GM12878 (cell line): ENCODE data around the gene AFMID. TPM values are rescaled to one million over a fixed set of nuclear protein-coding genes. Genes with fewer than 3 reads are reported as not detected.
A peak's percentile ranks its signal among the peaks of the same experiment; 100 is the strongest.

Experiments used
- ASH2L ChIP-seq: fragments of 300-600, 200-600 bp; sonication (generic); IDR thresholded peaks from 2 replicates; pipeline ENCODE4 v1.6.1; 2017; ENCODE audit warnings: low read depth, mild to moderate bottlenecking, borderline replicate concordance
- BACH1 ChIP-seq: fragments of 450-650 bp; IDR thresholded peaks from 2 replicates; pipeline ENCODE4 v1.6.1; 2017; ENCODE audit warnings: mild to moderate bottlenecking, borderline replicate concordance
- BHLHE40 ChIP-seq, 2 experiments: fragments of 450-650 bp in 1 of 2; IDR thresholded peaks; 2 replicates each; pipeline ENCODE4 v1.6.1; 2011 to 2017; ENCODE audit warnings: low read depth in 2 of 2, borderline replicate concordance in 1 of 2, improper control_type of control experiment in 1 of 2, low read length in 1 of 2, mild to moderate bottlenecking in 1 of 2
- CHD2 ChIP-seq: IDR thresholded peaks from 2 replicates; pipeline ENCODE4 v1.6.1; 2011; ENCODE audit warnings: low read depth, low read length, improper control_type of control experiment, borderline replicate concordance
- DPF2 ChIP-seq: fragments of 450-650 bp; IDR thresholded peaks from 2 replicates; pipeline ENCODE4 v1.6.1; 2017; ENCODE audit warnings: mild to moderate bottlenecking
- IKZF1 ChIP-seq: fragments of 450-650 bp; conservative IDR thresholded peaks from 2 replicates; pipeline ENCODE4 v1.6.1; 2017; ENCODE audit warnings: antibody characterized with exemption, mild to moderate bottlenecking
- IRF4 ChIP-seq: IDR thresholded peaks from 2 replicates; pipeline ENCODE4 v1.6.1; 2011; ENCODE audit warnings: low read depth, low read length
- NFYA ChIP-seq: IDR thresholded peaks from 2 replicates; pipeline ENCODE4 v1.6.1; 2011; ENCODE audit warnings: low read depth, mild to moderate bottlenecking, low read length, improper control_type of control experiment, borderline replicate concordance
- NR2F1 ChIP-seq: fragments of 450-650 bp; conservative IDR thresholded peaks from 2 replicates; pipeline ENCODE4 v1.6.1; 2017; ENCODE audit warnings: mild to moderate bottlenecking
- SMARCA5 ChIP-seq: fragments of 450-650 bp; IDR thresholded peaks from 2 replicates; pipeline ENCODE4 v1.6.1; 2017; ENCODE audit warnings: mild to moderate bottlenecking
- SP1 ChIP-seq: IDR thresholded peaks from one replicate; pipeline ENCODE4 v1.6.1; 2011; ENCODE audit warnings: low read depth, low read length
- STAT3 ChIP-seq: IDR thresholded peaks from 2 replicates; pipeline ENCODE4 v1.6.1; 2011; ENCODE audit warnings: low read depth, low read length, improper control_type of control experiment
- SUZ12 ChIP-seq: fragments of 200-600 bp; sonication (generic); IDR thresholded peaks from one replicate; pipeline ENCODE4 v1.6.1; 2018; ENCODE audit warnings: antibody characterized with exemption, mild to moderate bottlenecking; ENCODE audit not compliant: unreplicated experiment
- TBL1XR1 ChIP-seq: IDR thresholded peaks from 2 replicates; pipeline ENCODE4 v1.6.1; 2012; ENCODE audit warnings: low read depth, low read length, improper control_type of control experiment
- YY1 ChIP-seq: IDR thresholded peaks from 2 replicates; pipeline ENCODE4 v1.6.1; 2011; ENCODE audit warnings: low read depth, mild to moderate bottlenecking, low read length
- ZNF217 ChIP-seq: fragments of 450-650 bp; IDR thresholded peaks from 2 replicates; pipeline ENCODE4 v1.6.1; 2017; ENCODE audit warnings: antibody characterized with exemption, mild to moderate bottlenecking
- polyA plus RNA-seq, 11 experiments: library from polyadenylated mRNA; depleted of rRNA in 4 of 11; unstranded in 6 of 11; stranded (reverse) in 5 of 11; fragments of >200 nt; fragmentation: Nextera tagmentation in 4 of 11; fragmentation: Illumina TruSeq in 1 of 11; extraction: Ambion mirVana in 4 of 11; extraction: Trizol in 1 of 11; gene quantifications; 1 replicate in 1 of 11; 2 replicates in 10 of 11; pipeline versions ENCODE4 v1.2.1 to v1.2.3, GENCODE V29; 2011 to 2016; ENCODE audit warnings: inconsistent platforms in 2 of 11, missing spikeins in 2 of 11, low read depth in 1 of 11
- total RNA-seq, 4 experiments: library from RNA; depleted of rRNA in 3 of 4; stranded (reverse); fragments of >200 nt in 3 of 4; fragmentation: Illumina TruSeq in 1 of 4; extraction: Trizol in 1 of 4; gene quantifications; 2 replicates each; pipeline versions ENCODE4 v1.2.1 to v1.2.3, GENCODE V29; 2013 to 2021
- TF ChIP-seq, protein P1 (sequence below): fragments of 450-650 bp; IDR thresholded peaks from 2 replicates; pipeline ENCODE4 v1.6.1; 2018; ENCODE audit warnings: borderline replicate concordance, mild to moderate bottlenecking; ENCODE audit not compliant: partially characterized antibody
- TF ChIP-seq, protein P2 (sequence below): fragments of 450-650 bp; IDR thresholded peaks from 2 replicates; pipeline ENCODE4 v1.6.1; 2017; ENCODE audit warnings: mild to moderate bottlenecking, low read depth, inconsistent platforms; ENCODE audit not compliant: poor library complexity, severe bottlenecking
- TF ChIP-seq, protein P3 (sequence below): IDR thresholded peaks from 2 replicates; pipeline ENCODE4 v1.6.1; 2012; ENCODE audit warnings: mild to moderate bottlenecking, low read depth, low read length
- TF ChIP-seq, protein P4 (sequence below): fragments of 450-650 bp; IDR thresholded peaks from 2 replicates; pipeline ENCODE4 v1.6.1; 2017; ENCODE audit warnings: antibody characterized with exemption, mild to moderate bottlenecking, moderate library complexity

The AFMID gene
- total and polyA plus RNA-seq, 10 of the 15 experiments (the other 5 are each of a cell fraction or from before 2014, with no cell fraction given) = 36.1 to 98.8 (median 51.6) TPM

DNA sequence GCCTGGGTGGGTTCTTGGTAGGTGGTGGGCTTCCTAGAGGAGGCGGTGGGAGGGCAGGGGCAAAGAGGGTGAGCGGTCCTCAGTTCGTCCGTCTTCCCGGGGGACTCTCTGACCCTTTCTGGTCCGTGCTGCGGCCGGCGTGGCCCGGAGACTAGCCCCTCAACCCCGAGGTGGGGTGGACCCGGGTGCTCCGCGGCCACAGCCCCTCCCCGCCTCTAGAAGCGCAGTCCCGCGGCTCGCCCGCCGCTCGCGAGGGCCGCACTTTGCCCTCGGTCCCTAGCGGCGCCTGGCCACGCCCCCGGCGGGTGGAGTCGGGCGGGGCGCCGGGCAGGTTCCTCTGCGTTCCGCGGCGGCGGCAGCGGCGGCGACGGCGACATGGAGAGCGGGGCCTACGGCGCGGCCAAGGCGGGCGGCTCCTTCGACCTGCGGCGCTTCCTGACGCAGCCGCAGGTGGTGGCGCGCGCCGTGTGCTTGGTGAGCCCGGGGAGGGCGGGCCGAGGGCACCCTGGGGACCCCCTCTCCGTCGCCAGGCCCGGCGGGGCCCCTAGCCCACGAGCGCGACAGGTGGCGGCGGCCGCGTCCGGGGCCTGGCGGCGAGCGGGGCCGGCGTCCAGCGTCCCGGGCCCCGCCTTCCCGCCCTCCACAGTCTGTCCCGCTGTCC lies 18.8 kb upstream of the AFMID start, which contains the start of gene SYNGR2 (continued):
- TF ChIP-seq CHD2 (peak; percentile 70; the same call in 1 of the 2 replicates), TBL1XR1 (no peak), ZNF217 (no peak), STAT3 (no peak), SP1 (peak; percentile 64), SMARCA5 (peak; percentile 81), IRF4 (no peak), BACH1 (peak; percentile 75), NFYA (no peak), NR2F1 (peak; percentile 86), YY1 (peak; percentile 89), SUZ12 (no peak), ASH2L (no peak), BHLHE40 (IDR thresholded peaks at IDR 0.05; ENCODE audit: borderline replicate concordance in 1 of 2, low read depth in 2 of 2, low read length in 1 of 2) (peak in 1 of 2 experiments; percentile 73; a peak in 2 of 4 replicates), IKZF1 (peak; percentile 79), DPF2 (peak; percentile 77)
- TF ChIP-seq, protein P1, sequence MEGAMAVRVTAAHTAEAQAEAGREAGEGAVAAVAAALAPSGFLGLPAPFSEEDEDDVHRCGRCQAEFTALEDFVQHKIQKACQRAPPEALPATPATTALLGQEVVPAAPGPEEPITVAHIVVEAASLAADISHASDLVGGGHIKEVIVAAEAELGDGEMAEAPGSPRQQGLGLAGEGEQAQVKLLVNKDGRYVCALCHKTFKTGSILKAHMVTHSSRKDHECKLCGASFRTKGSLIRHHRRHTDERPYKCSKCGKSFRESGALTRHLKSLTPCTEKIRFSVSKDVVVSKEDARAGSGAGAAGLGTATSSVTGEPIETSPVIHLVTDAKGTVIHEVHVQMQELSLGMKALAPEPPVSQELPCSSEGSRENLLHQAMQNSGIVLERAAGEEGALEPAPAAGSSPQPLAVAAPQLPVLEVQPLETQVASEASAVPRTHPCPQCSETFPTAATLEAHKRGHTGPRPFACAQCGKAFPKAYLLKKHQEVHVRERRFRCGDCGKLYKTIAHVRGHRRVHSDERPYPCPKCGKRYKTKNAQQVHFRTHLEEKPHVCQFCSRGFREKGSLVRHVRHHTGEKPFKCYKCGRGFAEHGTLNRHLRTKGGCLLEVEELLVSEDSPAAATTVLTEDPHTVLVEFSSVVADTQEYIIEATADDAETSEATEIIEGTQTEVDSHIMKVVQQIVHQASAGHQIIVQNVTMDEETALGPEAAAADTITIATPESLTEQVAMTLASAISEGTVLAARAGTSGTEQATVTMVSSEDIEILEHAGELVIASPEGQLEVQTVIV = no peak
- TF ChIP-seq, protein P2, sequence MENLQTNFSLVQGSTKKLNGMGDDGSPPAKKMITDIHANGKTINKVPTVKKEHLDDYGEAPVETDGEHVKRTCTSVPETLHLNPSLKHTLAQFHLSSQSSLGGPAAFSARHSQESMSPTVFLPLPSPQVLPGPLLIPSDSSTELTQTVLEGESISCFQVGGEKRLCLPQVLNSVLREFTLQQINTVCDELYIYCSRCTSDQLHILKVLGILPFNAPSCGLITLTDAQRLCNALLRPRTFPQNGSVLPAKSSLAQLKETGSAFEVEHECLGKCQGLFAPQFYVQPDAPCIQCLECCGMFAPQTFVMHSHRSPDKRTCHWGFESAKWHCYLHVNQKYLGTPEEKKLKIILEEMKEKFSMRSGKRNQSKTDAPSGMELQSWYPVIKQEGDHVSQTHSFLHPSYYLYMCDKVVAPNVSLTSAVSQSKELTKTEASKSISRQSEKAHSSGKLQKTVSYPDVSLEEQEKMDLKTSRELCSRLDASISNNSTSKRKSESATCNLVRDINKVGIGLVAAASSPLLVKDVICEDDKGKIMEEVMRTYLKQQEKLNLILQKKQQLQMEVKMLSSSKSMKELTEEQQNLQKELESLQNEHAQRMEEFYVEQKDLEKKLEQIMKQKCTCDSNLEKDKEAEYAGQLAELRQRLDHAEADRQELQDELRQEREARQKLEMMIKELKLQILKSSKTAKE = no peak
- TF ChIP-seq, protein P3, sequence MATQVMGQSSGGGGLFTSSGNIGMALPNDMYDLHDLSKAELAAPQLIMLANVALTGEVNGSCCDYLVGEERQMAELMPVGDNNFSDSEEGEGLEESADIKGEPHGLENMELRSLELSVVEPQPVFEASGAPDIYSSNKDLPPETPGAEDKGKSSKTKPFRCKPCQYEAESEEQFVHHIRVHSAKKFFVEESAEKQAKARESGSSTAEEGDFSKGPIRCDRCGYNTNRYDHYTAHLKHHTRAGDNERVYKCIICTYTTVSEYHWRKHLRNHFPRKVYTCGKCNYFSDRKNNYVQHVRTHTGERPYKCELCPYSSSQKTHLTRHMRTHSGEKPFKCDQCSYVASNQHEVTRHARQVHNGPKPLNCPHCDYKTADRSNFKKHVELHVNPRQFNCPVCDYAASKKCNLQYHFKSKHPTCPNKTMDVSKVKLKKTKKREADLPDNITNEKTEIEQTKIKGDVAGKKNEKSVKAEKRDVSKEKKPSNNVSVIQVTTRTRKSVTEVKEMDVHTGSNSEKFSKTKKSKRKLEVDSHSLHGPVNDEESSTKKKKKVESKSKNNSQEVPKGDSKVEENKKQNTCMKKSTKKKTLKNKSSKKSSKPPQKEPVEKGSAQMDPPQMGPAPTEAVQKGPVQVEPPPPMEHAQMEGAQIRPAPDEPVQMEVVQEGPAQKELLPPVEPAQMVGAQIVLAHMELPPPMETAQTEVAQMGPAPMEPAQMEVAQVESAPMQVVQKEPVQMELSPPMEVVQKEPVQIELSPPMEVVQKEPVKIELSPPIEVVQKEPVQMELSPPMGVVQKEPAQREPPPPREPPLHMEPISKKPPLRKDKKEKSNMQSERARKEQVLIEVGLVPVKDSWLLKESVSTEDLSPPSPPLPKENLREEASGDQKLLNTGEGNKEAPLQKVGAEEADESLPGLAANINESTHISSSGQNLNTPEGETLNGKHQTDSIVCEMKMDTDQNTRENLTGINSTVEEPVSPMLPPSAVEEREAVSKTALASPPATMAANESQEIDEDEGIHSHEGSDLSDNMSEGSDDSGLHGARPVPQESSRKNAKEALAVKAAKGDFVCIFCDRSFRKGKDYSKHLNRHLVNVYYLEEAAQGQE = no peak
- TF ChIP-seq, protein P4, sequence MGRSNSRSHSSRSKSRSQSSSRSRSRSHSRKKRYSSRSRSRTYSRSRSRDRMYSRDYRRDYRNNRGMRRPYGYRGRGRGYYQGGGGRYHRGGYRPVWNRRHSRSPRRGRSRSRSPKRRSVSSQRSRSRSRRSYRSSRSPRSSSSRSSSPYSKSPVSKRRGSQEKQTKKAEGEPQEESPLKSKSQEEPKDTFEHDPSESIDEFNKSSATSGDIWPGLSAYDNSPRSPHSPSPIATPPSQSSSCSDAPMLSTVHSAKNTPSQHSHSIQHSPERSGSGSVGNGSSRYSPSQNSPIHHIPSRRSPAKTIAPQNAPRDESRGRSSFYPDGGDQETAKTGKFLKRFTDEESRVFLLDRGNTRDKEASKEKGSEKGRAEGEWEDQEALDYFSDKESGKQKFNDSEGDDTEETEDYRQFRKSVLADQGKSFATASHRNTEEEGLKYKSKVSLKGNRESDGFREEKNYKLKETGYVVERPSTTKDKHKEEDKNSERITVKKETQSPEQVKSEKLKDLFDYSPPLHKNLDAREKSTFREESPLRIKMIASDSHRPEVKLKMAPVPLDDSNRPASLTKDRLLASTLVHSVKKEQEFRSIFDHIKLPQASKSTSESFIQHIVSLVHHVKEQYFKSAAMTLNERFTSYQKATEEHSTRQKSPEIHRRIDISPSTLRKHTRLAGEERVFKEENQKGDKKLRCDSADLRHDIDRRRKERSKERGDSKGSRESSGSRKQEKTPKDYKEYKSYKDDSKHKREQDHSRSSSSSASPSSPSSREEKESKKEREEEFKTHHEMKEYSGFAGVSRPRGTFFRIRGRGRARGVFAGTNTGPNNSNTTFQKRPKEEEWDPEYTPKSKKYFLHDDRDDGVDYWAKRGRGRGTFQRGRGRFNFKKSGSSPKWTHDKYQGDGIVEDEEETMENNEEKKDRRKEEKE = 0 out of 2 replicates have a peak, but pooled peaks have one; percentile 39
